Head of caudate nucleus (tissue), 42 donors: Measurements from ENCODE around the gene SMAD3.

Experiments
- DNase-seq, 42 donors: peaks; one replicate each; pipeline versions ENCODE4 v3.0.0 to v3.0.0-alpha.2; 2020 to 2021; ENCODE audit warnings: mixed read lengths in 7 of 42
- intact Hi-C: fragments of 100-400 bp; cut with DNase I; formaldehyde crosslinking; loops from one replicate; pipeline ENCODE4 v1.15.0; 2022

Gene SMAD3

DNA sequence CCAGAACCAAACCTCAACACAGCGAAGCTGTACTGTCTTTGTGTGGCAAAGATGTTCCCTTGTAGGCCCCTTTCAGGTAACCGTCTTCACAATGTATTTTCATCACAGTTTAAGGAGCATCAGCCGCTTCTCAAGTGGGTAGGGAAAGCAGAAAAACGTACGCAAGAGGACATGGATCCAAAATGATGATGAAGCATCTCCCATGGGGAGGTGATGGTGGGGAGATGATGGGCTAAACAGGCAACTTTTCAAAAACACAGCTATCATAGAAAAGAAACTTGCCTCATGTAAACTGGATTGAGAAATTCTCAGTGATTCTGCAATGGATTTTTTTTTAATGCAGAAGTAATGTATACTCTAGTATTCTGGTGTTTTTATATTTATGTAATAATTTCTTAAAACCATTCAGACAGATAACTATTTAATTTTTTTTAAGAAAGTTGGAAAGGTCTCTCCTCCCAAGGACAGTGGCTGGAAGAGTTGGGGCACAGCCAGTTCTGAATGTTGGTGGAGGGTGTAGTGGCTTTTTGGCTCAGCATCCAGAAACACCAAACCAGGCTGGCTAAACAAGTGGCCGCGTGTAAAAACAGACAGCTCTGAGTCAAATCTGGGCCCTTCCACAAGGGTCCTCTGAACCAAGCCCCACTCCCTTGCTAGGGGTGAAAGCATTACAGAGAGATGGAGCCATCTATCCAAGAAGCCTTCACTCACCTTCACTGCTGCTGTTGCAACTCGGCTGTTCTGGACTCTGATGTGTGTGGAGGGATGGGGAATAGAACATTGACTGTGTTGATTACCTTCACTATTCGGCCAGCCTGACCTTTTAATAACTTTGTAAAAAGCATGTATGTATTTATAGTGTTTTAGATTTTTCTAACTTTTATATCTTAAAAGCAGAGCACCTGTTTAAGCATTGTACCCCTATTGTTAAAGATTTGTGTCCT is 129.0 kb downstream of the SMAD3 start:
- no peak for DNase-seq
- intact Hi-C loops = no loop called here

GRCh38 chr15:67195305-67195704 is 129.9 kb downstream of the SMAD3 start:
- intact Hi-C loops = no loop called here
- no peak for DNase-seq

GRCh38 chr15:67196222-67196621 is 130.8 kb downstream of the SMAD3 start:
- intact Hi-C loops = no loop called here
- DNase-seq = no peak

- DNase-seq = no peak
- intact Hi-C loops = no loop called here
Observed at GRCh38 chr15:67196672-67197363, 131.4 kb downstream of the SMAD3 start.

- peak in 1 of 42 donors; percentile 9 for DNase-seq
- intact Hi-C loops = no loop called here
Observed at GRCh38 chr15:67197364-67197695, 131.9 kb downstream of the SMAD3 start.

DNA sequence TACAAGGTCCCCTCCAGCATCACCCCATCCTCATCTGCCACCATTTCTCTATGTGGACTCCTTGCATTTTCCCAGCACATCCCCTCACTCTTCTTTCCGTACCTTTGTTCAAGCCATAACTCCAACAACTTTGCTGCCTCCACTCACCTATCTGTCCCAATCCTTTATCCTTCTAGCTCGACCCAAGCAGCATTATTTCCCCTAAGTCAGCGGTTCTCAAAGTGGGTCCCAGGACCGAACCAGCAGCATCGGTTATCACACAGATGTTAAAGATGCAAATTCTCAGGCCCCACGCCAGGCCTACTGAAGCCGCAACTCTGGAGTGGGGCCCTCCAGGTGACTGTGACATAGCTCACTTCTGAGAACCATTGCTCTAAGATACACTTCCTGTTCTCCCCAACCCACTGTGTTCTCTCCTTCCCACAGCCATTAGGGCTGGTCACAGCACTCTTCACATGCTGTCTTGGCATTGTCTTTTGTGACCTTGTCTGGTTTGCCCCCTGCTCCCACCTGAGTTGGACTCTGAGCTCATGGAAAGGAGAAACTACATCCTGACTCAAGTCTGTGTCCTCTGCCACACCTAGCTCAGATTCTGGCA is 132.9 kb downstream of the SMAD3 start:
- DNase-seq = no peak
- intact Hi-C loops = no loop called here

DNA sequence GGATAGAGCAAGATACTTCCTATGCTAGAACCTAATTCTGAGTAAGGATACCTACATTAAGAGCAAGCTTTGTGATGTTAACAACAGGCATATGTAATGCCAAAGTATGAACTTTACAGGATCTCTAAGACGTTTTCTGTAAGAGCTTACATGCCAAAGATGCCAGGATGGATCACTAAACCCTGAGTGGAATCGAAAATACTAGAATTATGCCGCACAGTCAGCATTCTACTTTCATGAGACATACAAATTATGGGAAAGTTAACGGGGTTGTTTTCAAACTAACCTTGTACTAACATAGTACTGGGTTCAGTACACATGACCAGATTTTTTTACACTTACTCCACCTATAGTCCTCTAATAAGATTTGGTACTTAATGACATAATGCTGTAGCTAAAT is 134.0 kb downstream of the SMAD3 start:
- DNase-seq = no peak
- intact Hi-C loops = no loop called here

DNA sequence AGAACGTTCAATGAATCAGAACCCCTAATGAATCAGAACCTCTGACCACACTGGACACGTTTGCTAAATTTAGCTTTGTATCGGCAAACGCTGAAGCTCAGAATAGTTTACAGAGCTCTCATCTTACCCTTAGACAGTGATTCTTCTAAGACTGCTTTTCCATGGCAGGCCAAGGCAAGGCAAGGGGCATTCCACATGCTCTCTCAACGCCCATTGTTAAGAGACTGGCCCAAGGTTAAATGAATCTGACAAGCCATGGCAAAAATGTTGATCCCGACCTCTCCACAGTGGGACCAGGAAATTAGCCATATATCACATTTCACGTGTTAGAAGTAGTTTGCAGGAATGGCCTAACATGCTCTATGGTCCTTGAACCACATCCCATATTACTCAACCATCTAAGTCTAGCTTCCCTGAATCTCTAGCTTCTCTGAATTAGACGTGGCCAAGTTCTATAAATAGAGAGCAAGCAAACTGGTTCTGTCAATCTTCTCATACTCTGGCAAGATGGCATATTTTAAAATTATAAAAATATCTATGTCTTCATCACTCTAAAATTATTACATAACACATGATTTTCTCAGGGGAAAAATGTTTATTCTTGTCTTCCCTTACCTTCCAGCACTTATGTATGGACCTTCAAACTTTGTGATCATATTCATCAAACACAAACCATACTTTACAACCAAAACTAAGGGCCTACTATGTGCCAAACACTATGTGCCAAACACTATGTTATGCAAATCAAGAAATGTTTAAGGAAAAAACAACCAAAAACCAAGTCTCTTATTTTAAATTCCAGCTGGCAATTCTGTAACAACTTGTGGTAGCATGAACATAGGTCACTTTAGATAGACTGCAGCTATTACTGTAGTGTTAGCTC is 134.7 kb downstream of the SMAD3 start:
- intact Hi-C loops = no loop called here
- DNase-seq = no peak

GRCh38 chr15:67201136-67201535 is 135.7 kb downstream of the SMAD3 start:
- no peak for DNase-seq
- intact Hi-C loops = no loop called here

DNA sequence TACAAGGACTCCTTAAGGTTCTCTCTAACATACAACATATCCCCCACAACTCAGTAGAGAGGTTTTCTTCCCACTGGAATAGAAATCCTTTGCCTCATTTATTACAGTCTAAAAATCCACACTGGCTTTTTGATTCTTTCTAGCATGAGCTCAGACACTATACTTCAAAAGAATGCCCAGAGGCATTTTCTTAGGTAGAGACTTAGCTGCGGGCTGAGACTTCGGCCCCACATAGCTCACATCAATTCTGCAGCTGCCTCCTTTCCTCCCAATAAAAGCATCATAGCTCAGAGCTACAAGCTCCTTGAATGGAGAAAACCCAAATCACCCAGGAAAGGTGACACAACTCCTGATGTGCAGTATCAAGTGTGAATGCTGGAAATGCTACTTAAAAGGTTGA is 136.7 kb downstream of the SMAD3 start:
- intact Hi-C loops = no loop called here
- no peak for DNase-seq

- no peak for DNase-seq
- intact Hi-C loops = no loop called here
Observed at GRCh38 chr15:67202991-67203390, 137.6 kb downstream of the SMAD3 start.

DNA sequence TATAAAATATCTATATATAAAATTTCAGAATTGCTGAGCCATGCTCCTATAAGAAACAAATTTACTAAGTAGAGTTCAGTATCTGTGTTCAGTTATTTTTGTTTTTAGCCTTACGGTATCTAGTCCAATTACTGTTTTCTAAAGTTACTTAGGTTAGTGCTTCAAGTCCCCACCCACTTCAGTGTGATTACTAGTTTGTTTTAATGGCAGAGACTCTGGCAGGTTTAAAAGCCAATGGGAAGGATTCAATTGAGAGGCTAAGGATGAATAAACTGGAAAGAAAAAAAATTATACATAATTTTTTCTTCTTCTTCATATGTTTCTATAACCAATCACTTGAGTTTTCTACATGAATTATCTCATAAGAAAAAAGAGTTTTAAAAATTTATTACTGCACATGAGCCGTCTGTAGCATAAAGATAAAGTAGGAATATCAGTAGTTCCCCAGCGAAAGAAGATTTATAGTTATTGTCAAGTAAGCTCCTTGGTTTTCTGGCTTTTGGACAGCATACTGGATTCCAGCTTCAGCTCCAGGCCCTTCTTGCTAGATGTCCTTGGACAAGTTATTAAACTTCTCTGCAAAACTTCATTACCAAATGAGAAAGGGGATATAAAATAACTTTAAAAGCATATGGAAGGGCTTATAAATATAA is 142.3 kb downstream of the SMAD3 start:
- no peak for DNase-seq
- intact Hi-C loops = no loop called here

GRCh38 chr15:67208396-67208795 is 143.0 kb downstream of the SMAD3 start:
- intact Hi-C loops = no loop called here
- no peak for DNase-seq

DNA sequence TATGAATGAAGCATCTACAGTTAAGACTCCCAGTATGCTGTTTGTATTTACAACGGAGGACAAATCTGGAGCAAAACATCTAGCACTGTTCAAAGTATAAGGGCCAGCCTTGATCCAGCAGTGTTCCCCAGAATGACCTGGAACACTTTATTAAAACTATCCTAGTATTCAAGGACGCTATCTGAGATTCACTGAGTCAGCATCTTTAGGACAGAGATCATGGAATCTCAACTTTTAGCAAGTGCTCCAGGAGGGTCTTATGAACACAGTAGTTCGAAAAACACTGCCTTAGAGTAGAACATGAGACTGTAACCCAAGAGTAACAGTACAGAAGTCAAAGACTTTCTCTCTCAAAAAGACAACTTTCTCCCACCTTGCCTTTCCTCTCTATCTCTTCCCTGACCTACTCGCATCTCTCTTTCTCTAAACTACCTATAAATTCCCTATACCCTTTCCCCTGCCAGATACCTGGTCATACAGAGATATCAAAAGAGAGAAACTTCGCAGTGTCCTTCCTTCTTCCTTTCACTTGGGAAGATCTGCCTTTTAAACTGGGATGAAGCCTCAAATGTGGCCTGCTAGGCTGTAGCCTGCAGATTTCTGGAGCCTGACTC is 145.3 kb downstream of the SMAD3 start:
- DNase-seq = no peak
- intact Hi-C loops = no loop called here

GRCh38 chr15:67212684-67213367 is 147.4 kb downstream of the SMAD3 start:
- intact Hi-C loops = no loop called here
- no peak for DNase-seq

DNA sequence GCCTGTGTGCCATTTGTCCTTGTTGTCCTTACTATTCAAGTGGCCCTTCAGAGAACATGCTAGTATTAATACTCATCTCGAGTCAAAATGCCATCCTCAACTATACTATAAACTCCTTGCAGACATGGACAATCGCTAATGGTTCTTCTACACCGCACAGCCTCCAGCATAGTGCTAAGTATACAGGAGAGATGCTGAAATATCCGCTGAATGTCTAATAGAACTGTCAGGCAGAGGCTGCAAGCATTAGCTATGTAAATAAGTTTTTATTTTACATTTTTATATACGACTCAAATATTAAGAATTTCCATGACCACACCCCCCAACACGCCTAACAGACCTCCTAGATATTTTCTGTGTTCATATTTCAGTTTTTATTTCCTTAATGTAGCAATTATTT is 149.7 kb downstream of the SMAD3 start:
- no peak for DNase-seq
- intact Hi-C loops = no loop called here

GRCh38 chr15:67216859-67217258 is 151.5 kb downstream of the SMAD3 start:
- DNase-seq = no peak
- intact Hi-C loops = no loop called here

- DNase-seq = no peak
- intact Hi-C loops = no loop called here
Observed at GRCh38 chr15:67218428-67218827, 153.0 kb downstream of the SMAD3 start.
